ENCODE measurements around the gene JMJD7.

DNA sequence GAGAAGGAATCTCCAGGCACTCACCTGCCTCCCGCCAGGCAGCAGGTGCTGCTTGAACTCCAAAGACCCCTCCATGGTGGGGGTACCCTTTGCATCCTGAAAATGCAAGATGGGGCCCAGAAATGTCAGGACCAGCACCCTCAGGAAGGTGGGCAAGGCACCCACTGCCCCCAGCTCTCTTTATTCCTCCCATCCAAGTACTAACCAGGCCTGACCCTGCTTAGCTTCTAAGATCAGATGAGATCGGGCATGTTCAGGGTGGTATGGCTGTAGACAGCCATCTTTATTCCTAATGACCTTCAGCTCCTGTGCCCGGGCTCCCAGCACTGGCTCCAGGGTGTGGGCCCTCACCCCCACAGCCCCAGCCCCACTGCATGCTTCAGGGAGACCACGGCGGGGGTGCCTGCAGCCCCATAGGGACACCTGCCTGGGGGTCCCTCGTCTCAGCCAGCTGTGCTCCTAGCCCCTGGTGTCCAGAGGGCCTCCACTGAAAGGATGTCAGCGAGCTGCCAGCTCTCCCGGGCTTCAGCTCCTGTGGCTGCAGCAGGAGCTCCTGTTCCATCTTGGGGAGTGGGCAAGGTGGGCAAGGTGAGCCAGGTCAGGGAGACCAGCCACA is 24.0 kb downstream of the JMJD7 start:
- TF ChIP-seq, protein P1, sequence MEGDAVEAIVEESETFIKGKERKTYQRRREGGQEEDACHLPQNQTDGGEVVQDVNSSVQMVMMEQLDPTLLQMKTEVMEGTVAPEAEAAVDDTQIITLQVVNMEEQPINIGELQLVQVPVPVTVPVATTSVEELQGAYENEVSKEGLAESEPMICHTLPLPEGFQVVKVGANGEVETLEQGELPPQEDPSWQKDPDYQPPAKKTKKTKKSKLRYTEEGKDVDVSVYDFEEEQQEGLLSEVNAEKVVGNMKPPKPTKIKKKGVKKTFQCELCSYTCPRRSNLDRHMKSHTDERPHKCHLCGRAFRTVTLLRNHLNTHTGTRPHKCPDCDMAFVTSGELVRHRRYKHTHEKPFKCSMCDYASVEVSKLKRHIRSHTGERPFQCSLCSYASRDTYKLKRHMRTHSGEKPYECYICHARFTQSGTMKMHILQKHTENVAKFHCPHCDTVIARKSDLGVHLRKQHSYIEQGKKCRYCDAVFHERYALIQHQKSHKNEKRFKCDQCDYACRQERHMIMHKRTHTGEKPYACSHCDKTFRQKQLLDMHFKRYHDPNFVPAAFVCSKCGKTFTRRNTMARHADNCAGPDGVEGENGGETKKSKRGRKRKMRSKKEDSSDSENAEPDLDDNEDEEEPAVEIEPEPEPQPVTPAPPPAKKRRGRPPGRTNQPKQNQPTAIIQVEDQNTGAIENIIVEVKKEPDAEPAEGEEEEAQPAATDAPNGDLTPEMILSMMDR (IDR thresholded peaks at IDR 0.05), result no peak
- no peak for TF ChIP-seq POLR2AphosphoS5 (IDR thresholded peaks at IDR 0.05; ENCODE audit: low read depth, low read length)
